K562 (cell line): ENCODE measurements around the gene AMIGO3. TPM values are rescaled to one million over a fixed set of nuclear protein-coding genes. Genes with fewer than 3 reads are reported as not detected.

Experiments
- ATAC-seq: fragments of 200-7000 bp; cut with Tn5 transposase; 3 replicates; pipeline ENCODE4 v1.9.1; 2020; ENCODE audit warnings: moderate library complexity
- BruUV-seq: library from RNA; stranded (reverse); fragments of 400-500 nt; replicated peaks from 2 replicates; lab custom pipeline; 2021; lab: Mats Ljungman, UMichigan
- CTCF ChIA-PET: fragments of 300-600 bp; formaldehyde crosslinking; extraction: SDS; loops from one replicate; lab custom pipeline; 2021; ENCODE audit warnings: low intra/inter-chr PET ratio; lab: Yijun Ruan, JAX
- POLR2A ChIA-PET: fragments of 300-600, 350-650 bp; sonication (Branson Sonifier 250); formaldehyde crosslinking; extraction: SDS; loops from one replicate; lab custom pipeline; 2021; ENCODE audit warnings: antibody characterized with exemption, inconsistent platforms; lab: Yijun Ruan, JAX
- DNase-seq, 4 experiments: peaks; one replicate each; pipeline versions ENCODE4 v3.0.0 to v3.0.0-alpha.2; 2011 to 2018; ENCODE audit warnings: low spot score in 3 of 4, mixed read lengths in 3 of 4; ENCODE audit errors: extremely low read depth in 1 of 4
- FAIRE-seq: peaks from 2 replicates; lab custom pipeline; 2011; peaks lifted over from hg19 to GRCh38; lab: Jason Lieb, UNC
- H2AFZ ChIP-seq: 2 replicates; pipeline ENCODE4 v1.6.0; 2011; ENCODE audit warnings: low read depth, low read length, control low read depth, inconsistent platforms
- H3K27ac ChIP-seq: fragments of 200-600 bp; 3 replicates; pipeline ENCODE4 v1.8.0; 2011; ENCODE audit warnings: low read depth, mild to moderate bottlenecking, control low read depth, inconsistent platforms, low read length, moderate library complexity, mixed read lengths; ENCODE audit errors: extremely low read depth
- H3K27me3 ChIP-seq, 2 experiments: fragments of 300-600 bp in 1 of 2; 2 replicates in 1 of 2; 3 replicates in 1 of 2; pipeline versions ENCODE4 v1.6.0 to v1.8.0; 2011; ENCODE audit warnings: inconsistent platforms in 2 of 2, low read length in 2 of 2, mild to moderate bottlenecking in 1 of 2, mixed read lengths in 1 of 2, moderate library complexity in 1 of 2; ENCODE audit not compliant: control insufficient read depth in 2 of 2, insufficient read depth in 2 of 2
- H3K36me3 ChIP-seq: fragments of 300-600 bp; 3 replicates; pipeline ENCODE4 v1.8.0; 2011; ENCODE audit warnings: mild to moderate bottlenecking, low read length, inconsistent platforms; ENCODE audit not compliant: control insufficient read depth, insufficient read depth
- H3K4me1 ChIP-seq, 2 experiments: fragments of 200-600 bp in 1 of 2; replicated peaks in 1 of 2; 2 replicates in 1 of 2; 3 replicates in 1 of 2; pipeline versions ENCODE4 v1.5.1 to v1.8.0; 2011; ENCODE audit warnings: inconsistent platforms in 2 of 2, low read length in 2 of 2, mild to moderate bottlenecking in 1 of 2, mixed read lengths in 1 of 2, moderate library complexity in 1 of 2; ENCODE audit not compliant: control insufficient read depth in 2 of 2, insufficient read depth in 2 of 2
- H3K4me2 ChIP-seq: 2 replicates; pipeline ENCODE4 v1.6.1; 2011; ENCODE audit warnings: low read length, control low read depth, inconsistent platforms, mixed read lengths; ENCODE audit not compliant: insufficient read depth
- H3K4me3 ChIP-seq: fragments of 200-600 bp; sonication (generic), shearing (Covaris generic); 2 replicates; pipeline ENCODE4 v1.5.1; 2016; ENCODE audit warnings: control low read depth, inconsistent platforms
- H3K79me2 ChIP-seq: fragments of 200-600 bp; 3 replicates; pipeline ENCODE4 v1.8.0; 2011; ENCODE audit warnings: low read length, inconsistent platforms; ENCODE audit not compliant: control insufficient read depth, insufficient read depth
- H3K9ac ChIP-seq, 2 experiments: 2 replicates each; pipeline versions ENCODE4 v1.6.0 to v1.6.1; 2011; ENCODE audit warnings: low read depth in 2 of 2, low read length in 2 of 2, control low read depth in 1 of 2, inconsistent platforms in 1 of 2, mild to moderate bottlenecking in 1 of 2, mixed read lengths in 1 of 2; ENCODE audit not compliant: insufficient read depth in 1 of 2
- H3K9me1 ChIP-seq: one replicate; pipeline ENCODE4 v1.6.0; 2011; ENCODE audit warnings: inconsistent platforms, mild to moderate bottlenecking, low read length, moderate library complexity; ENCODE audit not compliant: control insufficient read depth, insufficient read depth
- H3K9me3 ChIP-seq: replicated peaks from 2 replicates; pipeline ENCODE4 v1.5.1; 2011; ENCODE audit warnings: low read depth, low read length, inconsistent platforms; ENCODE audit not compliant: control insufficient read depth, insufficient read depth
- H4K20me1 ChIP-seq: replicated peaks from 2 replicates; pipeline ENCODE4 v1.6.1; 2011; ENCODE audit warnings: low read length, inconsistent platforms, mixed read lengths; ENCODE audit not compliant: control insufficient read depth, insufficient read depth
- ELF1 ChIP-seq: fragments of 200-800 bp; sonication (Bioruptor generic); IDR thresholded peaks from 2 replicates; pipeline ENCODE4 v1.6.1; 2016; ENCODE audit warnings: missing genetic modification characterization, missing compliant biosample characterization
- FIP1L1 ChIP-seq: fragments of 200-400 bp; formaldehyde crosslinking; IDR thresholded peaks from 2 replicates; pipeline ENCODE4 v1.6.1; 2018; ENCODE audit warnings: mild to moderate bottlenecking, low read depth, low read length; ENCODE audit not compliant: poor library complexity, severe bottlenecking
- HOXB6 ChIP-seq: fragments of 250-450 bp; sonication (Bioruptor Pico); IDR thresholded peaks from 2 replicates; pipeline ENCODE4 v1.5.1; 2022; ENCODE audit warnings: mild to moderate bottlenecking, borderline replicate concordance
- ZNF57 ChIP-seq: fragments of 450-650 bp; formaldehyde crosslinking; IDR thresholded peaks from 2 replicates; pipeline ENCODE4 v1.4.0; 2020; ENCODE audit warnings: mild to moderate bottlenecking, moderate library complexity
- WGBS: fragments of 100-300 bp; shearing (Covaris generic); methylation state at CpG from one replicate; pipeline ENCODE4 v1.1.6; 2016; ENCODE audit warnings: low coverage, mixed read lengths; ENCODE audit not compliant: insufficient coverage; ENCODE audit errors: missing lambda C conversion rate; 5-methylcytosine and 5-hydroxymethylcytosine counted together
- in situ Hi-C: fragments of 300-500 bp; cut with MboI; formaldehyde crosslinking; loops from 4 replicates; pipeline ENCODE4 v1.15.0; 2018; ENCODE audit warnings: inconsistent platforms, mixed read lengths
- intact Hi-C: fragments of 100-400 bp; cut with micrococcal nuclease; formaldehyde crosslinking; loops from 2 replicates; pipeline ENCODE4 v1.14.2; 2022
- polyA plus RNA-seq, 8 experiments: library from polyadenylated mRNA; depleted of rRNA in 4 of 8; stranded (reverse) in 5 of 8; unstranded in 3 of 8; fragments of >200 nt; fragmentation: Nextera tagmentation in 2 of 8; fragmentation: Illumina TruSeq in 1 of 8; extraction: Ambion mirVana in 2 of 8; extraction: Trizol in 1 of 8; gene quantifications; 2 replicates each; pipeline versions ENCODE4 v1.2.1 to v1.2.3, GENCODE V29; 2011 to 2014; ENCODE audit warnings: inconsistent platforms in 1 of 8, missing spikeins in 1 of 8
- total RNA-seq, 7 experiments: library from RNA; depleted of rRNA in 6 of 7; stranded (reverse); fragments of >200 nt in 6 of 7; fragmentation: Illumina TruSeq in 2 of 7; extraction: Trizol in 2 of 7; gene quantifications; 2 replicates each; pipeline versions ENCODE4 v1.2.1 to v1.2.3, GENCODE V29; 2011 to 2021; ENCODE audit warnings: low replicate concordance in 1 of 7
- TF ChIP-seq, protein P1 (sequence below): fragments of 450-650 bp; IDR thresholded peaks from 2 replicates; pipeline ENCODE4 v1.6.1; 2018; ENCODE audit not compliant: partially characterized antibody
- TF ChIP-seq, protein P2 (sequence below): sonication (generic); formaldehyde crosslinking; IDR thresholded peaks from 2 replicates; pipeline ENCODE4 v1.8.0; 2022; ENCODE audit warnings: mild to moderate bottlenecking, missing genetic modification reagents
- TF ChIP-seq, protein P3 (sequence below): fragments of 450-650 bp; IDR thresholded peaks from 2 replicates; pipeline ENCODE4 v1.6.1; 2016; ENCODE audit warnings: mild to moderate bottlenecking

Gene AMIGO3
- total and polyA plus RNA-seq, 9 of the 15 experiments (the other 6 are each of a cell fraction or from before 2014, with no cell fraction given), result 0.13 to 2.8 (median 0.44) TPM; not detected in 4

DNA sequence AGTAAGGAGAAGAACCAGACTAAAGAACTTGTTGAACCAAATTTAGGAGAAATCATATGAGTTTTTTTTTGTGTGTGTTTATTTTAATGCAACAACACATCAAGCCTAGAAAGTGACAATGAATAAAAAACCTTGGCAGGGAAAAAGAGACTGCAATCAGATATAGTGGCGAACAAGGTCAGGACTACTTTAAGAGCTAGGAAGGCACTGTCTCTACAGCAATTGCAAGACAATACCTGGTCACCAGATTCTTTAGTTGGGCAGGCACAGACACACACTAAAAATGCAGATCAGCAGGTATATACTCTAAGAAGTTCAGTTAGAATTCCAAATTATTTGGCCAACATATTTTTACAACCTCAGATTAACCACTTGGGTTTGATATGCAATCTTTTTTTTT, 35.1 kb upstream of the AMIGO3 start:
- Histone ChIP-seq H3K9me3 (no peaks in the 10 kb centered on the region), H3K36me3 (peaks cover 6% of the 10 kb centered on the region; the same call in 1 of the 3 replicates), H2AFZ (no peak overlapping the region), H3K79me2 (peaks cover 68% of the 10 kb centered on the region), H3K4me2 (no peak overlapping the region), H3K9ac (no peak overlapping the region), H3K4me3 (no peak overlapping the region), H3K9me1 (no peaks in the 10 kb centered on the region), H3K27me3 (no peaks in the 10 kb centered on the region), H4K20me1 (peaks cover 13% of the 10 kb centered on the region; the same call in 1 of the 2 replicates), H3K4me1 (no peaks in the 10 kb centered on the region; a peak in 1 of 5 replicates), H3K27ac (no peak overlapping the region)
- ChIA-PET CTCF (interaction anchor here (0.6 kb wide), 1 partner anchor 18 kb away, joined by 3 read pairs; no protein-coding TSS in a partner anchor), POLR2A (no interaction called here)
- no peak for ATAC-seq
- 60% methylated on average over 1 of the region's 1 CpG for WGBS
- in situ Hi-C loops (no loop called here), intact Hi-C loops (no loop called here)
- BruUV-seq, result no TSS peak
- no peak for DNase-seq
- TF ChIP-seq, protein P1, sequence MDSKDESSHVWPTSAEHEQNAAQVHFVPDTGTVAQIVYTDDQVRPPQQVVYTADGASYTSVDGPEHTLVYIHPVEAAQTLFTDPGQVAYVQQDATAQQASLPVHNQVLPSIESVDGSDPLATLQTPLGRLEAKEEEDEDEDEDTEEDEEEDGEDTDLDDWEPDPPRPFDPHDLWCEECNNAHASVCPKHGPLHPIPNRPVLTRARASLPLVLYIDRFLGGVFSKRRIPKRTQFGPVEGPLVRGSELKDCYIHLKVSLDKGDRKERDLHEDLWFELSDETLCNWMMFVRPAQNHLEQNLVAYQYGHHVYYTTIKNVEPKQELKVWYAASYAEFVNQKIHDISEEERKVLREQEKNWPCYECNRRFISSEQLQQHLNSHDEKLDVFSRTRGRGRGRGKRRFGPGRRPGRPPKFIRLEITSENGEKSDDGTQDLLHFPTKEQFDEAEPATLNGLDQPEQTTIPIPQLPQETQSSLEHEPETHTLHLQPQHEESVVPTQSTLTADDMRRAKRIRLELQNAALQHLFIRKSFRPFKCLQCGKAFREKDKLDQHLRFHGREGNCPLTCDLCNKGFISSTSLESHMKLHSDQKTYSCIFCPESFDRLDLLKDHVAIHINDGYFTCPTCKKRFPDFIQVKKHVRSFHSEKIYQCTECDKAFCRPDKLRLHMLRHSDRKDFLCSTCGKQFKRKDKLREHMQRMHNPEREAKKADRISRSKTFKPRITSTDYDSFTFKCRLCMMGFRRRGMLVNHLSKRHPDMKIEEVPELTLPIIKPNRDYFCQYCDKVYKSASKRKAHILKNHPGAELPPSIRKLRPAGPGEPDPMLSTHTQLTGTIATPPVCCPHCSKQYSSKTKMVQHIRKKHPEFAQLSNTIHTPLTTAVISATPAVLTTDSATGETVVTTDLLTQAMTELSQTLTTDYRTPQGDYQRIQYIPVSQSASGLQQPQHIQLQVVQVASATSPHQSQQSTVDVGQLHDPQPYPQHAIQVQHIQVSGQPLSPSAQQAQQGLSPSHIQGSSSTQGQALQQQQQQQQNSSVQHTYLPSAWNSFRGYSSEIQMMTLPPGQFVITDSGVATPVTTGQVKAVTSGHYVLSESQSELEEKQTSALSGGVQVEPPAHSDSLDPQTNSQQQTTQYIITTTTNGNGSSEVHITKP, result no peak
- no peak for TF ChIP-seq FIP1L1
- no peak for TF ChIP-seq ZNF57 (CRISPR knock-in tag)
- no peak for TF ChIP-seq HOXB6 (CRISPR knock-in tag)
- TF ChIP-seq ELF1 (tag), result no peak
- TF ChIP-seq, protein P2, sequence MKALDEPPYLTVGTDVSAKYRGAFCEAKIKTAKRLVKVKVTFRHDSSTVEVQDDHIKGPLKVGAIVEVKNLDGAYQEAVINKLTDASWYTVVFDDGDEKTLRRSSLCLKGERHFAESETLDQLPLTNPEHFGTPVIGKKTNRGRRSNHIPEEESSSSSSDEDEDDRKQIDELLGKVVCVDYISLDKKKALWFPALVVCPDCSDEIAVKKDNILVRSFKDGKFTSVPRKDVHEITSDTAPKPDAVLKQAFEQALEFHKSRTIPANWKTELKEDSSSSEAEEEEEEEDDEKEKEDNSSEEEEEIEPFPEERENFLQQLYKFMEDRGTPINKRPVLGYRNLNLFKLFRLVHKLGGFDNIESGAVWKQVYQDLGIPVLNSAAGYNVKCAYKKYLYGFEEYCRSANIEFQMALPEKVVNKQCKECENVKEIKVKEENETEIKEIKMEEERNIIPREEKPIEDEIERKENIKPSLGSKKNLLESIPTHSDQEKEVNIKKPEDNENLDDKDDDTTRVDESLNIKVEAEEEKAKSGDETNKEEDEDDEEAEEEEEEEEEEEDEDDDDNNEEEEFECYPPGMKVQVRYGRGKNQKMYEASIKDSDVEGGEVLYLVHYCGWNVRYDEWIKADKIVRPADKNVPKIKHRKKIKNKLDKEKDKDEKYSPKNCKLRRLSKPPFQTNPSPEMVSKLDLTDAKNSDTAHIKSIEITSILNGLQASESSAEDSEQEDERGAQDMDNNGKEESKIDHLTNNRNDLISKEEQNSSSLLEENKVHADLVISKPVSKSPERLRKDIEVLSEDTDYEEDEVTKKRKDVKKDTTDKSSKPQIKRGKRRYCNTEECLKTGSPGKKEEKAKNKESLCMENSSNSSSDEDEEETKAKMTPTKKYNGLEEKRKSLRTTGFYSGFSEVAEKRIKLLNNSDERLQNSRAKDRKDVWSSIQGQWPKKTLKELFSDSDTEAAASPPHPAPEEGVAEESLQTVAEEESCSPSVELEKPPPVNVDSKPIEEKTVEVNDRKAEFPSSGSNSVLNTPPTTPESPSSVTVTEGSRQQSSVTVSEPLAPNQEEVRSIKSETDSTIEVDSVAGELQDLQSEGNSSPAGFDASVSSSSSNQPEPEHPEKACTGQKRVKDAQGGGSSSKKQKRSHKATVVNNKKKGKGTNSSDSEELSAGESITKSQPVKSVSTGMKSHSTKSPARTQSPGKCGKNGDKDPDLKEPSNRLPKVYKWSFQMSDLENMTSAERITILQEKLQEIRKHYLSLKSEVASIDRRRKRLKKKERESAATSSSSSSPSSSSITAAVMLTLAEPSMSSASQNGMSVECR (CRISPR knock-in tag), result no peak
- TF ChIP-seq, protein P3, sequence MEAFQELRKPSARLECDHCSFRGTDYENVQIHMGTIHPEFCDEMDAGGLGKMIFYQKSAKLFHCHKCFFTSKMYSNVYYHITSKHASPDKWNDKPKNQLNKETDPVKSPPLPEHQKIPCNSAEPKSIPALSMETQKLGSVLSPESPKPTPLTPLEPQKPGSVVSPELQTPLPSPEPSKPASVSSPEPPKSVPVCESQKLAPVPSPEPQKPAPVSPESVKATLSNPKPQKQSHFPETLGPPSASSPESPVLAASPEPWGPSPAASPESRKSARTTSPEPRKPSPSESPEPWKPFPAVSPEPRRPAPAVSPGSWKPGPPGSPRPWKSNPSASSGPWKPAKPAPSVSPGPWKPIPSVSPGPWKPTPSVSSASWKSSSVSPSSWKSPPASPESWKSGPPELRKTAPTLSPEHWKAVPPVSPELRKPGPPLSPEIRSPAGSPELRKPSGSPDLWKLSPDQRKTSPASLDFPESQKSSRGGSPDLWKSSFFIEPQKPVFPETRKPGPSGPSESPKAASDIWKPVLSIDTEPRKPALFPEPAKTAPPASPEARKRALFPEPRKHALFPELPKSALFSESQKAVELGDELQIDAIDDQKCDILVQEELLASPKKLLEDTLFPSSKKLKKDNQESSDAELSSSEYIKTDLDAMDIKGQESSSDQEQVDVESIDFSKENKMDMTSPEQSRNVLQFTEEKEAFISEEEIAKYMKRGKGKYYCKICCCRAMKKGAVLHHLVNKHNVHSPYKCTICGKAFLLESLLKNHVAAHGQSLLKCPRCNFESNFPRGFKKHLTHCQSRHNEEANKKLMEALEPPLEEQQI, result no peak
- FAIRE-seq, result no peak
